IPS-11a (cell line): ENCODE data around the gene ATP6V0A1.
"Not testable (repeated sequence)": the region's sequence is repeated elsewhere in the genome, so short reads cannot be mapped to it uniquely, and the experiment has no call there.

Source experiments
- H3K4me3 ChIP-seq: one replicate; pipeline ENCODE4 v1.5.1; 2013; ENCODE audit warnings: low read depth, low read length, control low read depth

The ATP6V0A1 gene

GRCh38 chr17:42555961-42556617 is 97.4 kb downstream of the ATP6V0A1 start:
- H3K4me3 ChIP-seq: not testable (repeated sequence)

DNA sequence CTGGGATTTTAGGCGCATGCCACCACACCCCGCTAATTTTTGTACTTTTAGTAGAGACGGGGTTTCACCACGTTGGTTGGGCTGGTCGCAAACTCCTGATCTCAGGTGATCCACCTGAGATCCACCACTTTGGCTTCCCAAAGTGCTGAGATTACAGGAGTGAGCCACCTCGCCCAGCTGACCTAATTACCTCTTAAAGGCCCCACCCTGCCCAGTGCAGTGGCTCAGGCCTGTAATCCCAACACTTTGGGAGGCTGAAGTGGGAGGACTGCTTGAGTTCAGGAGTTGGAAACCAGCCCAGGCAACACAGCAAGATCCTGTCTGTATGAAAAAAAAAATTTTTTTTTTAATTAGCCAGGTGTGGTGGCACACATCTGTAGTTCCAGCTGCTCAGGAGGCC is 100.4 kb downstream of the ATP6V0A1 start:
- H3K4me3 ChIP-seq: no peak overlapping the region

GRCh38 chr17:42560246-42560645 is 101.6 kb downstream of the ATP6V0A1 start:
- no peak overlapping the region for H3K4me3 ChIP-seq

- H3K4me3 ChIP-seq: peak within 1 kb of the TSS; percentile 94
Measured at GRCh38 chr17:42561897-42562387, 103.3 kb downstream of the ATP6V0A1 start, which contains the start of gene COASY. Gene COASY, plus strand, starts transcription at chr17:42562148. Its CDS starts 475 bp downstream, at chr17:42562623.

DNA sequence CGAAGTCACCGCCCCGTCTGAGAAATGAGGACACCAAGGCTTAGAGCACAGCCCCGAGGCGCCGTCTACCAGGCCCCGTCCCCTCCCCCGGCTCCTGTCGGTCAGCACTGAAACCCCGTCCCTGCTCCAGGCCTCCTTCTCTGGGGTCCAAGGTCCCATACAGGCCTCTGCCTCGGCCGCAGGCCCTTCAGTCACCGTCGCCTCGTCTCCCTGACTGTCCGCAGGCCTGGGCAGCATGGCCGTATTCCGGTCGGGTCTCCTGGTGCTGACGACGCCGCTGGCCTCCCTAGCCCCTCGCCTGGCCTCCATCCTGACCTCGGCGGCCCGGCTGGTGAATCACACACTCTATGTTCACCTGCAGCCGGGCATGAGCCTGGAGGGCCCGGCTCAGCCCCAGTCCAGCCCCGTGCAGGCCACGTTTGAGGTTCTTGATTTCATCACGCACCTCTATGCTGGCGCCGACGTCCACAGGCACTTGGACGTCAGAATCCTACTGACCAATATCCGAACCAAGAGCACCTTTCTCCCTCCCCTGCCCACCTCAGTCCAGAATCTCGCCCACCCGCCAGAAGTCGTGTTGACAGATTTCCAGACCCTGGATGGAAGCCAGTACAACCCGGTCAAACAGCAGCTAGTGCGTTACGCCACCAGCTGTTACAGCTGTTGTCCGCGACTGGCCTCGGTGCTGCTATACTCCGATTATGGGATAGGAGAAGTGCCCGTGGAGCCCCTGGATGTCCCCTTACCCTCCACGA is 103.9 kb downstream of the ATP6V0A1 start:
- H3K4me3 ChIP-seq: peak overlapping the region; percentile 94

GRCh38 chr17:42563143-42563509 is 104.4 kb downstream of the ATP6V0A1 start:
- peak overlapping the region; percentile 94 for H3K4me3 ChIP-seq

DNA sequence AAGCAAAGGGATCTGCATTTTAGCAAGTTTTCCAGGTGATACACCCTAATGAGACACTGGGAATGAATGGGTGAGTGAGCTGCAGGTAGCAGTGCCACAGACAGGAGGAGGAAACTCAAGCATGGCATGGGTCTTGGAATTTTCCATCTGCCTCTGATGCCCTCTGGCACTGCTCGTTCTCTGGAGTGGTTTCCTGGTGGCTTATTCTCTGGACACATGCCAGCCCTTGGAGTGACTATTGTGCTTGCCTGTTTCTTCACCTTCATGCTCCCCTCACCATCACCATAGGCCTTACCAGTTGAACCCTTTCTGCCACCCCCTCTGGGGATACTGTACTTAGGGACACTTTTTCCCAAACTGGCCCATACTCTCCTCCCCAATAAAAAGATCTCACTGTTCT is 104.9 kb downstream of the ATP6V0A1 start:
- H3K4me3 ChIP-seq: no peak overlapping the region

DNA sequence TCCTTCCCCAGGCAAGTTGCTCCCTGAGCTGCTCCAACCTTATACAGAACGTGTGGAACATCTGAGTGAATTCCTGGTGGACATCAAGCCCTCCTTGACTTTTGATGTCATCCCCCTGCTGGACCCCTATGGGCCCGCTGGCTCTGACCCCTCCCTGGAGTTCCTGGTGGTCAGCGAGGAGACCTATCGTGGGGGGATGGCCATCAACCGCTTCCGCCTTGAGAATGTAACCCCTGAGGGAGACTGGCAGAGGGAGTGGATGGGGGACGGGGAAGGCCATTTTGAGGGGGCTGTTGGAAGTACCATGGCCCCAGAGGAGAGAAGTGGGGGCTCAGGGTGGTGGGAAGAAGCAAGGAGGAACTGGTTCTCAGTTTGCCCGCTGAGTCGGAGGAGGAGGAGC is 105.3 kb downstream of the ATP6V0A1 start:
- no peak overlapping the region for H3K4me3 ChIP-seq

DNA sequence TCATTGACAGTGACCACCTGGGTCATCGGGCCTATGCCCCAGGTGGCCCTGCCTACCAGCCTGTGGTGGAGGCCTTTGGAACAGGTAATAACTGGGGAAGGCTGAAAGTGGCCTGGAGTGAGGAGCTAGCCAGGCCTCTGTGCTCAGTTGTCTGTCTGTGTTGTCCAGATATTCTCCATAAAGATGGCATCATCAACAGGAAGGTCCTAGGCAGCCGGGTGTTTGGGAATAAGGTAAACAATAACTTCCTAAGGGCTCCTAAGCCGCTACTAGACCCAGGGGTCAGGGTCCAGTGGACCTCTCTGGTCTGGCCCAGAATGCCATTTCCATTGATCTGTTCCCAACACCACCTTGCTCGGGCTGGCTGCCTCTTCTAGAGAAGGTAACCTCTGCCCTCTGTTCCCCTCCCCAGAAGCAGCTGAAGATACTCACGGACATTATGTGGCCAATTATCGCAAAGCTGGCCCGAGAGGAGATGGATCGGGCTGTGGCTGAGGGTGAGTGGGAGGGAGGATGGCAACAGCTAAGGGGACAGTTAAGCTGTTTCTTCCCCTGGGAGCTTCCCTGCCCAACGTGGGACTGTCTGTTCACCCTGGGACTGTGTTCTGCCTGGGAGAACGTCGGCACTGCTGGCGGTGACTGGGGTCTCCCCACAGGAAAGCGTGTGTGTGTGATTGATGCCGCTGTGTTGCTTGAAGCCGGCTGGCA is 106.3 kb downstream of the ATP6V0A1 start:
- no peak overlapping the region for H3K4me3 ChIP-seq

GRCh38 chr17:42565523-42566214 is 107.0 kb downstream of the ATP6V0A1 start:
- no peak overlapping the region for H3K4me3 ChIP-seq

DNA sequence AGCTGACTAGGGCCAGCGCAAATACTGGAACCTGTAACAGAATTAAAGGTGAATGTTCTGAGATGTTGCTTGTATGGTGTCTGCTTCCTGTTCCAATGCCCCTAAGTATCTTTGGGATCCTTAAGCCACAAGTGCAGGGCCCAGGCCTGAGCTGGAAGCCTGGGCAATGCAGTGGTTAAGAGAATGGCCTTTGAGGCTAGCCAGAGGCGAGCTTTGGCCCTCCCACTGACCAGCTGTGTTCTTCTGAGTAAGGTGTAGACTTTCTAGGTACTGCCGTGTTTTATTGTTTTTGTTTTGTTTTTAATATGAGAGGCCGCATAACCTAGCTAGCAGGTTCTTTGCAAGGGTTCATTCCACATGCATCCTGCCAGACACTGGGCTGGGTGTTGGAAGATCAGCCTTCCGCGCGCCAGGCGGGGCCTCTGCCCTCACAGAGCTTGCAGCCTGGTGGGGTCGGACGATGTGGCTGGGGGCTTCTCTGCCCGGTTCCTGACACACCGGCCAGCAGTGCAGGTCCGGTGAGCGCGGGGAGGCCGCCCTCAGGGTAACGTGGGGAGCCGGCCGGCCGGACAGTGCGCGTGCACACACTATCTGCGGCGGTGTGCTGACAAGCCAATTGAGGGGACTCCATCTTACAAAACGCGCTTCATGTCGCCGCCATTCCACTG is 107.7 kb downstream of the ATP6V0A1 start:
- H3K4me3 ChIP-seq: peak overlapping the region; percentile 27

- H3K4me3 ChIP-seq: peak within 1 kb of the TSS; percentile 91
Measured at GRCh38 chr17:42566883-42567573, 108.3 kb downstream of the ATP6V0A1 start, which contains the start of gene MLX. Gene MLX, plus strand, starts transcription at chr17:42567100. Its CDS starts 25 bp downstream, at chr17:42567125.

GRCh38 chr17:42568341-42569111 is 109.8 kb downstream of the ATP6V0A1 start:
- H3K4me3 ChIP-seq: no peak overlapping the region

GRCh38 chr17:42571435-42572225 is 113.0 kb downstream of the ATP6V0A1 start:
- no peak overlapping the region for H3K4me3 ChIP-seq
